Loucy (cell line): ENCODE data around the gene DSCAML1.

ENCODE experiments used
- H2AFZ ChIP-seq: fragments of 200-600 bp; sonication (generic); 2 replicates; pipeline ENCODE4 v1.6.0; 2016; ENCODE audit warnings: antibody characterized with exemption, mild to moderate bottlenecking, low read length, moderate library complexity
- H3F3A ChIP-seq: fragments of 200-600 bp; 2 replicates; pipeline ENCODE4 v1.6.0; 2016; ENCODE audit warnings: antibody characterized with exemption, low read depth, mild to moderate bottlenecking
- H3K27me3 ChIP-seq: fragments of 200-600 bp; sonication (generic); 2 replicates; pipeline ENCODE4 v1.6.1; 2014; ENCODE audit warnings: low read length, mild to moderate bottlenecking; ENCODE audit not compliant: insufficient read depth, poor library complexity, severe bottlenecking
- H3K36me3 ChIP-seq: fragments of 200-600 bp; sonication (generic); 2 replicates; pipeline ENCODE4 v1.6.1; 2016; ENCODE audit warnings: low read length; ENCODE audit not compliant: insufficient read depth
- H3K4me1 ChIP-seq: fragments of 200-600 bp; sonication (generic); 2 replicates; pipeline ENCODE4 v1.5.1; 2014; ENCODE audit warnings: low read length, mild to moderate bottlenecking; ENCODE audit not compliant: insufficient read depth, poor library complexity, severe bottlenecking
- H3K4me2 ChIP-seq: fragments of 200-600 bp; sonication (generic); 2 replicates; pipeline ENCODE4 v1.6.0; 2014; ENCODE audit warnings: antibody characterized with exemption, low read length, low read depth, mild to moderate bottlenecking; ENCODE audit not compliant: poor library complexity, severe bottlenecking
- H3K4me3 ChIP-seq: fragments of 200-600 bp; sonication (generic); 2 replicates; pipeline ENCODE4 v1.5.1; 2014; ENCODE audit warnings: low read length, mild to moderate bottlenecking, mixed read lengths; ENCODE audit not compliant: poor library complexity, severe bottlenecking
- H3K79me2 ChIP-seq: fragments of 200-600 bp; sonication (generic); 2 replicates; pipeline ENCODE4 v1.6.1; 2014; ENCODE audit warnings: low read length; ENCODE audit not compliant: insufficient read depth
- H3K9ac ChIP-seq: fragments of 200-600 bp; sonication (generic); 2 replicates; pipeline ENCODE4 v1.6.0; 2014; ENCODE audit warnings: mild to moderate bottlenecking, low read depth, low read length, moderate library complexity; ENCODE audit not compliant: poor library complexity, severe bottlenecking
- H3K9me2 ChIP-seq: fragments of 200-600 bp; sonication (generic); replicated peaks from 2 replicates; pipeline ENCODE4 v1.6.1; 2016; ENCODE audit warnings: low read depth, low read length, mixed read lengths
- H3K9me3 ChIP-seq: fragments of 200-600 bp; sonication (generic); 2 replicates; pipeline ENCODE4 v1.6.1; 2014; ENCODE audit warnings: mild to moderate bottlenecking, antibody characterized with exemption, low read length, low read depth; ENCODE audit not compliant: insufficient read depth
- H4K20me1 ChIP-seq: fragments of 200-600 bp; sonication (generic); 2 replicates; pipeline ENCODE4 v1.6.0; 2014; ENCODE audit warnings: antibody characterized with exemption, low read length, mild to moderate bottlenecking; ENCODE audit not compliant: insufficient read depth, poor library complexity, severe bottlenecking
- EZH2phosphoT487 ChIP-seq: fragments of 200-600 bp; IDR thresholded peaks from 2 replicates; pipeline ENCODE4 v1.6.1; 2018; ENCODE audit warnings: antibody characterized with exemption, mild to moderate bottlenecking, moderate library complexity, borderline replicate concordance
- TF ChIP-seq, protein P1 (sequence below): fragments of 200-600 bp; sonication (generic); conservative IDR thresholded peaks from 2 replicates; pipeline ENCODE4 v1.5.1; 2014; ENCODE audit warnings: mild to moderate bottlenecking, antibody characterized with exemption, low read length

DSCAML1 gene

DNA sequence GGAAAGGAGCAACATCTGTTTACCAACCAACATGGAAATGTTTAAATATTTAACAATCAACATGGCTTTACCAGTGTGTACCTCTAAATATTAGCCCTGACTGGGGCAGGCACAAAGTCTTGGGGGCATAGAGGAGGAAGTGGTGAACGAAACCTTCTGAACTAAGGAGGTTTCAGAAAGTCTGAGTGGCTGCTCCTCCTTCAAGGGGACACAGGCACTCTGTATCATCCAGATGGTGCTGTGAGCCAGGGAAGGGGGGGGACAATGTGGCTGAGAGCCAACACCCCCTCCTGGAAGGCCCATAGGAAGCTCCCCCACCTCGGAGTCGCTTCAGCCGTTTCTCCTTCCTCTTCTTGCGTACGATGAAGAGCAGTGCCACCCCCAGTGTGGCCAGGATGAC, 361.7 kb downstream of the DSCAML1 start:
- H2AFZ ChIP-seq = no peak overlapping the region
- no peak overlapping the region for H3K4me2 ChIP-seq
- no peaks in the 10 kb centered on the region for H3K9me2 ChIP-seq
- no peaks in the 10 kb centered on the region for H3F3A ChIP-seq
- H3K9ac ChIP-seq = no peak overlapping the region
- H3K79me2 ChIP-seq = no peaks in the 10 kb centered on the region
- H3K4me1 ChIP-seq = no peaks in the 10 kb centered on the region
- H3K27me3 ChIP-seq = no peaks in the 10 kb centered on the region
- H3K4me3 ChIP-seq = no peak overlapping the region
- H3K9me3 ChIP-seq = no peaks in the 10 kb centered on the region
- no peaks in the 10 kb centered on the region for H3K36me3 ChIP-seq
- no peak for TF ChIP-seq EZH2phosphoT487
- TF ChIP-seq, protein P1, sequence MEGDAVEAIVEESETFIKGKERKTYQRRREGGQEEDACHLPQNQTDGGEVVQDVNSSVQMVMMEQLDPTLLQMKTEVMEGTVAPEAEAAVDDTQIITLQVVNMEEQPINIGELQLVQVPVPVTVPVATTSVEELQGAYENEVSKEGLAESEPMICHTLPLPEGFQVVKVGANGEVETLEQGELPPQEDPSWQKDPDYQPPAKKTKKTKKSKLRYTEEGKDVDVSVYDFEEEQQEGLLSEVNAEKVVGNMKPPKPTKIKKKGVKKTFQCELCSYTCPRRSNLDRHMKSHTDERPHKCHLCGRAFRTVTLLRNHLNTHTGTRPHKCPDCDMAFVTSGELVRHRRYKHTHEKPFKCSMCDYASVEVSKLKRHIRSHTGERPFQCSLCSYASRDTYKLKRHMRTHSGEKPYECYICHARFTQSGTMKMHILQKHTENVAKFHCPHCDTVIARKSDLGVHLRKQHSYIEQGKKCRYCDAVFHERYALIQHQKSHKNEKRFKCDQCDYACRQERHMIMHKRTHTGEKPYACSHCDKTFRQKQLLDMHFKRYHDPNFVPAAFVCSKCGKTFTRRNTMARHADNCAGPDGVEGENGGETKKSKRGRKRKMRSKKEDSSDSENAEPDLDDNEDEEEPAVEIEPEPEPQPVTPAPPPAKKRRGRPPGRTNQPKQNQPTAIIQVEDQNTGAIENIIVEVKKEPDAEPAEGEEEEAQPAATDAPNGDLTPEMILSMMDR = no peak
- H4K20me1 ChIP-seq = no peaks in the 10 kb centered on the region

DNA sequence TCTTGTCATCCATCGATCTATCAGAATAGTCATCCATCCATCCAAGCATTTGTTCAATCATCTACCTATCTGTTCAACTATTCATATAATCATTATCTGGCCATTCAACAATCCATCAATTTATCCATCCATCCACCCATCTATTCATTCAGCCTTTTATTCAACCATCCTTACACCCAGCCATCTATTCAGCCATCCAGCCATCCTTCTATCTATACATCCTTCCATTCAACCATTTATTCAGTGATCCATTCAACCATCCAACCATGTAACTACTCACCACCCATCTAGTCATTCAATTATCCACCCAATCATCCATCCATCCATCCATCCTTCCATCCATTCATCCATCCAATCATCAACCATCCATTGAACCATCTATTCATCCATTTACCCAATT, 362.5 kb downstream of the DSCAML1 start:
- Histone ChIP-seq H3K27me3 (no peaks in the 10 kb centered on the region), H3F3A (no peaks in the 10 kb centered on the region), H2AFZ (no peak overlapping the region), H3K4me1 (no peaks in the 10 kb centered on the region), H3K9ac (no peak overlapping the region), H4K20me1 (no peaks in the 10 kb centered on the region), H3K9me3 (no peaks in the 10 kb centered on the region), H3K36me3 (no peaks in the 10 kb centered on the region), H3K9me2 (no peaks in the 10 kb centered on the region), H3K4me2 (no peak overlapping the region), H3K4me3 (no peak overlapping the region), H3K79me2 (no peaks in the 10 kb centered on the region)
- TF ChIP-seq EZH2phosphoT487 = no peak
- TF ChIP-seq, protein P1 = no peak

DNA sequence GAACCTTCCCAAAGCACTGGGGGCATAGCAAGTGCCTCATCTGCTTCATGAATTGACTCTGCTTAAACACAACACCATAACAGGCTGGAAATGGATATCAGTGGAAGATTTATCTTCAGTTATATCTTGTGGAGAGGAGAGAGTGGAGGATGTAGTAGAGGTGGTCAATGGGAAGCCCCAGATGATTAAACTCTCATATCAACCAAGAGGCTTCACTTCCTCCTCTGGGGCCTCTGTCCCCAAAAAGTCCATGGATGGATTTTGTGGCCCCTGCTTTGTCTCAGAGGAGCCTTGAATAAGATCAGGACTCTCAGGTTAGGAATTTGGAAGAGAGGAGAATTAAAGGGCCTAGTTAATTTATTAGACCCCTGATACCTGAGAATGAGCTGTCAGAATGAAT, 363.3 kb downstream of the DSCAML1 start:
- H3K9ac ChIP-seq = no peak overlapping the region
- no peaks in the 10 kb centered on the region for H3K9me3 ChIP-seq
- no peaks in the 10 kb centered on the region for H3K9me2 ChIP-seq
- no peaks in the 10 kb centered on the region for H3K79me2 ChIP-seq
- no peaks in the 10 kb centered on the region for H3K36me3 ChIP-seq
- no peaks in the 10 kb centered on the region for H3F3A ChIP-seq
- no peaks in the 10 kb centered on the region for H4K20me1 ChIP-seq
- no peaks in the 10 kb centered on the region for H3K4me1 ChIP-seq
- no peak overlapping the region for H3K4me3 ChIP-seq
- TF ChIP-seq, protein P1 = no peak
- no peak for TF ChIP-seq EZH2phosphoT487
- no peaks in the 10 kb centered on the region for H3K27me3 ChIP-seq
- H2AFZ ChIP-seq = no peak overlapping the region
- no peak overlapping the region for H3K4me2 ChIP-seq
